HepG2 (cell line): ENCODE data around the gene POLR1E. TPM values are rescaled to one million over a fixed set of nuclear protein-coding genes. Genes with fewer than 3 reads are reported as not detected.

Experiments
- AGO2 ChIP-seq: fragments of 200-400 bp; formaldehyde crosslinking; optimal IDR thresholded peaks from 2 replicates; pipeline ENCODE3; 2017; ENCODE audit warnings: mild to moderate bottlenecking, low read depth, low read length, moderate library complexity
- AHR ChIP-seq: IDR thresholded peaks from 2 replicates; pipeline ENCODE4 v1.6.1; 2018; ENCODE audit warnings: missing genetic modification reagents, missing compliant biosample characterization
- ARID5B ChIP-seq: IDR thresholded peaks from 2 replicates; pipeline ENCODE4 v1.4.0; 2020; ENCODE audit warnings: mild to moderate bottlenecking, missing genetic modification reagents
- ATF1 ChIP-seq: IDR thresholded peaks from 2 replicates; pipeline ENCODE4 v1.6.1; 2016; ENCODE audit warnings: mild to moderate bottlenecking, control low read depth
- CENPX ChIP-seq: sonication (generic); formaldehyde crosslinking; IDR thresholded peaks from 2 replicates; pipeline ENCODE4 v1.9.0; 2021; ENCODE audit warnings: mild to moderate bottlenecking, missing genetic modification reagents, moderate library complexity
- ETV5 ChIP-seq: IDR thresholded peaks from 2 replicates; pipeline ENCODE4 v1.6.1; 2018; ENCODE audit warnings: missing biosample characterization, missing genetic modification reagents, inconsistent platforms, borderline replicate concordance
- GFI1 ChIP-seq: sonication (generic); formaldehyde crosslinking; IDR thresholded peaks from 2 replicates; pipeline ENCODE4 v1.5.0; 2020; ENCODE audit warnings: missing genetic modification reagents, mild to moderate bottlenecking, borderline replicate concordance
- GLMP ChIP-seq: sonication (generic); formaldehyde crosslinking; IDR thresholded peaks from 2 replicates; pipeline ENCODE4 v1.9.0; 2021; ENCODE audit warnings: missing genetic modification reagents, mild to moderate bottlenecking, borderline replicate concordance
- MIER3 ChIP-seq: IDR thresholded peaks from 2 replicates; pipeline ENCODE4 v1.6.1; 2016; ENCODE audit warnings: missing compliant biosample characterization, borderline replicate concordance
- MZF1 ChIP-seq: sonication (generic); formaldehyde crosslinking; IDR thresholded peaks from 2 replicates; pipeline ENCODE4 v1.8.1; 2023; ENCODE audit warnings: mild to moderate bottlenecking, missing genetic modification reagents, borderline replicate concordance
- SAFB2 ChIP-seq: sonication (generic); formaldehyde crosslinking; IDR thresholded peaks from 2 replicates; pipeline ENCODE4 v1.5.1; 2020; ENCODE audit warnings: missing genetic modification reagents, low read depth, mild to moderate bottlenecking, borderline replicate concordance
- TP53 ChIP-seq: sonication (generic); formaldehyde crosslinking; conservative IDR thresholded peaks from 2 replicates; pipeline ENCODE4 v1.4.0; 2020; ENCODE audit warnings: missing genetic modification reagents
- ZNF251 ChIP-seq: sonication (generic); formaldehyde crosslinking; IDR thresholded peaks from 2 replicates; pipeline ENCODE4 v1.9.0; 2021; ENCODE audit warnings: mild to moderate bottlenecking, missing genetic modification reagents
- ZNF362 ChIP-seq: sonication (generic); formaldehyde crosslinking; IDR thresholded peaks from 2 replicates; pipeline ENCODE4 v1.4.0; 2020; ENCODE audit warnings: missing genetic modification reagents, mild to moderate bottlenecking, borderline replicate concordance
- ZNF414 ChIP-seq: sonication (generic); formaldehyde crosslinking; IDR thresholded peaks from 2 replicates; pipeline ENCODE4 v1.5.0; 2020; ENCODE audit warnings: missing genetic modification reagents
- ZNF430 ChIP-seq: sonication (generic); formaldehyde crosslinking; IDR thresholded peaks from 2 replicates; pipeline ENCODE4 v1.9.0; 2021; ENCODE audit warnings: mild to moderate bottlenecking, missing genetic modification reagents
- ZNF484 ChIP-seq: sonication (generic); formaldehyde crosslinking; IDR thresholded peaks from 2 replicates; pipeline ENCODE4 v1.5.1; 2020; ENCODE audit warnings: mild to moderate bottlenecking, low read depth, missing genetic modification reagents, borderline replicate concordance
- ZNF572 ChIP-seq: sonication (generic); formaldehyde crosslinking; IDR thresholded peaks from 2 replicates; pipeline ENCODE4 v1.5.1; 2020; ENCODE audit warnings: mild to moderate bottlenecking, missing genetic modification reagents
- ZNF619 ChIP-seq: sonication (generic); formaldehyde crosslinking; IDR thresholded peaks from 2 replicates; pipeline ENCODE4 v1.4.0; 2020; ENCODE audit warnings: mild to moderate bottlenecking, missing genetic modification reagents
- ZNF7 ChIP-seq: IDR thresholded peaks from 2 replicates; pipeline ENCODE4 v1.6.1; 2016; ENCODE audit warnings: missing biosample characterization, missing genetic modification reagents
- ZNF704 ChIP-seq: sonication (generic); formaldehyde crosslinking; IDR thresholded peaks from 2 replicates; pipeline ENCODE4 v1.8.1; 2023; ENCODE audit warnings: mild to moderate bottlenecking, inconsistent platforms, moderate library complexity, missing genetic modification reagents, borderline replicate concordance
- ZSCAN12 ChIP-seq: sonication (generic); formaldehyde crosslinking; IDR thresholded peaks from 2 replicates; pipeline ENCODE4 v1.9.0; 2021; ENCODE audit warnings: mild to moderate bottlenecking, missing genetic modification reagents
- polyA plus RNA-seq, 8 experiments: library from polyadenylated mRNA; depleted of rRNA in 3 of 8; stranded (reverse) in 7 of 8; unstranded in 1 of 8; fragments of >200 nt; fragmentation: Illumina TruSeq in 4 of 8; extraction: Trizol in 4 of 8; gene quantifications; 2 replicates each; pipeline versions ENCODE4 v1.2.1 to v1.2.3, GENCODE V29; 2011 to 2016; ENCODE audit warnings: low read depth in 4 of 8, missing spikeins in 1 of 8, mixed read lengths in 1 of 8; ENCODE audit not compliant: insufficient read depth in 1 of 8
- total RNA-seq, 5 experiments: library from RNA; depleted of rRNA; stranded (reverse); fragments of >200 nt; fragmentation: Illumina TruSeq; extraction: Trizol; gene quantifications; 2 replicates each; pipeline ENCODE4 v1.2.3, GENCODE V29; 2016; ENCODE audit warnings: low read depth in 1 of 5

POLR1E gene
- total and polyA plus RNA-seq, 2 of the 13 experiments (the other 11 are each of a cell fraction or from before 2014, with no cell fraction given) = 23.0 to 37.8 TPM

- no peak; the same call in 1 of the 2 replicates for TF ChIP-seq SAFB2
- TF ChIP-seq ZNF704 = peak; percentile 60; the same call in 1 of the 2 replicates
- TF ChIP-seq ZNF362 (CRISPR knock-in tag) = peak; percentile 68; the same call in 1 of the 2 replicates
- TF ChIP-seq MIER3 = peak; percentile 75; the same call in 1 of the 2 replicates
- TF ChIP-seq MZF1 (CRISPR knock-in tag) = no peak
- TF ChIP-seq TP53 = no peak
- peak; percentile 99 for TF ChIP-seq ETV5 (CRISPR knock-in tag)
- TF ChIP-seq AHR (CRISPR knock-in tag) = no peak
- peak; percentile 92 for TF ChIP-seq ARID5B (CRISPR knock-in tag)
- TF ChIP-seq ZSCAN12 (CRISPR knock-in tag) = 0 out of 2 replicates have a peak, but pooled peaks have one; percentile 68
- TF ChIP-seq ZNF484 (CRISPR knock-in tag) = no peak
- no peak; the same call in 1 of the 2 replicates for TF ChIP-seq GFI1
- TF ChIP-seq ATF1 (CRISPR knock-in tag) = 0 out of 2 replicates have a peak, but pooled peaks have one; percentile 15
- TF ChIP-seq CENPX (CRISPR knock-in tag) = no peak
- no peak for TF ChIP-seq ZNF619
- no peak for TF ChIP-seq ZNF414
- no peak for TF ChIP-seq ZNF251 (CRISPR knock-in tag)
- peak; percentile 87; the same call in 1 of the 2 replicates for TF ChIP-seq ZNF430 (CRISPR knock-in tag)
- TF ChIP-seq ZNF7 (CRISPR knock-in tag) = no peak
- no peak for TF ChIP-seq AGO2
- TF ChIP-seq ZNF572 (CRISPR knock-in tag) = peak; percentile 33; the same call in 1 of the 2 replicates
- no peak for TF ChIP-seq GLMP (CRISPR knock-in tag)
Observed at GRCh38 chr9:37508135-37508833, 22.5 kb downstream of the POLR1E start (continued).
